Osteoblast (primary cell): ENCODE results near the gene NUP205. TPM values are rescaled to one million over a fixed set of nuclear protein-coding genes. Genes with fewer than 3 reads are reported as not detected.

Experiments used
- DNase-seq: peaks from one replicate; pipeline ENCODE4 v3.0.0; 2011; ENCODE audit warnings: low spot score, mixed read lengths; ENCODE audit not compliant: insufficient read length; ENCODE audit errors: missing footprints
- H2AFZ ChIP-seq: 2 replicates; pipeline ENCODE4 v1.6.0; 2011; ENCODE audit warnings: mild to moderate bottlenecking, low read length
- H3K27ac ChIP-seq: 2 replicates; pipeline ENCODE4 v1.5.1; 2011; ENCODE audit warnings: mild to moderate bottlenecking, low read depth, low read length, moderate library complexity
- H3K27me3 ChIP-seq: 2 replicates; pipeline ENCODE4 v1.6.0; 2012; ENCODE audit warnings: mild to moderate bottlenecking, control low read depth, inconsistent platforms, low read length, moderate library complexity; ENCODE audit not compliant: insufficient read depth
- H3K36me3 ChIP-seq: 2 replicates; pipeline ENCODE4 v1.5.1; 2011; ENCODE audit warnings: mild to moderate bottlenecking, low read length, control low read depth, moderate library complexity; ENCODE audit not compliant: insufficient read depth
- H3K4me1 ChIP-seq: 2 replicates; pipeline ENCODE4 v1.5.1; 2011; ENCODE audit warnings: mild to moderate bottlenecking, low read length, control low read depth, moderate library complexity; ENCODE audit not compliant: insufficient read depth
- H3K4me2 ChIP-seq: 2 replicates; pipeline ENCODE4 v1.6.0; 2011; ENCODE audit warnings: mild to moderate bottlenecking, low read length; ENCODE audit not compliant: insufficient read depth
- H3K4me3 ChIP-seq: fragments of 200-600 bp; sonication (generic); 3 replicates; pipeline ENCODE4 v1.5.1; 2012; ENCODE audit warnings: mild to moderate bottlenecking, low read length, inconsistent platforms; ENCODE audit not compliant: insufficient read depth
- H3K79me2 ChIP-seq: 2 replicates; pipeline ENCODE4 v1.6.0; 2012; ENCODE audit warnings: mild to moderate bottlenecking, low read length, control low read depth, inconsistent platforms; ENCODE audit not compliant: insufficient read depth
- H3K9me3 ChIP-seq: 2 replicates; pipeline ENCODE4 v1.5.1; 2011; ENCODE audit warnings: low read depth, low read length, control low read depth
- H4K20me1 ChIP-seq: 2 replicates; pipeline ENCODE4 v1.6.0; 2012; ENCODE audit warnings: mild to moderate bottlenecking, low read length, control low read depth; ENCODE audit not compliant: insufficient read depth
- CTCF ChIP-seq: IDR thresholded peaks from 2 replicates; pipeline ENCODE4 v1.5.1; 2011; ENCODE audit warnings: mild to moderate bottlenecking, low read depth, low read length, moderate library complexity; ENCODE audit errors: extremely low read depth
- total RNA-seq: library from RNA; depleted of rRNA; stranded (reverse); fragments of >200 nt; gene quantifications from 2 replicates; pipeline ENCODE4 v1.2.3, GENCODE V29; 2012

The NUP205 gene
- 29.5 and 33.7 TPM in 2 replicates for total RNA-seq

GRCh38 chr7:135557455-135558336 is at the start of gene NUP205:
Gene NUP205, plus strand, starts transcription at chr7:135557917. Its CDS starts 28 bp downstream, at chr7:135557945.
- TF ChIP-seq CTCF: no peak
- peak within 1 kb of the TSS; percentile 95 for H3K4me3 ChIP-seq
- peaks cover 46% of the 10 kb centered on the region for H3K79me2 ChIP-seq
- H3K36me3 ChIP-seq: no peaks in the 10 kb centered on the region
- H3K27ac ChIP-seq: peak within 1 kb of the TSS; percentile 98
- H3K27me3 ChIP-seq: no peaks in the 10 kb centered on the region
- H2AFZ ChIP-seq: peak within 1 kb of the TSS; percentile 100
- H4K20me1 ChIP-seq: peaks cover 3% of the 10 kb centered on the region
- H3K9me3 ChIP-seq: no peaks in the 10 kb centered on the region
- peaks cover 9% of the 10 kb centered on the region for H3K4me1 ChIP-seq
- peak within 1 kb of the TSS; percentile 96 for H3K4me2 ChIP-seq
- DNase-seq: peak; percentile 92

GRCh38 chr7:135508883-135509588 is 48.7 kb upstream of the NUP205 start:
- Histone ChIP-seq H3K27me3 (no peaks in the 10 kb centered on the region), H4K20me1 (peaks cover 17% of the 10 kb centered on the region), H3K9me3 (no peaks in the 10 kb centered on the region), H3K4me3 (peak overlapping the region; percentile 99), H3K27ac (peak overlapping the region; percentile 94), H3K79me2 (peaks cover 53% of the 10 kb centered on the region), H3K36me3 (no peaks in the 10 kb centered on the region), H2AFZ (peak overlapping the region; percentile 99), H3K4me2 (peak overlapping the region; percentile 100), H3K4me1 (peaks cover 16% of the 10 kb centered on the region)
- DNase-seq: no peak
- no peak for TF ChIP-seq CTCF

- peak overlapping the region; percentile 99 for H2AFZ ChIP-seq
These were observed 48.2 kb upstream of the NUP205 start for GRCh38 chr7:135509589-135509838.

More at GRCh38 chr7:135509589-135509838, 48.2 kb upstream of the NUP205 start:
- Histone ChIP-seq H3K4me1 (peaks cover 16% of the 10 kb centered on the region), H3K79me2 (peaks cover 51% of the 10 kb centered on the region), H3K27ac (peak overlapping the region; percentile 94), H3K36me3 (no peaks in the 10 kb centered on the region), H4K20me1 (peaks cover 16% of the 10 kb centered on the region), H3K4me3 (peak overlapping the region; percentile 99), H3K27me3 (no peaks in the 10 kb centered on the region), H3K9me3 (no peaks in the 10 kb centered on the region), H3K4me2 (peak overlapping the region; percentile 100)
- no peak for TF ChIP-seq CTCF
- peak; percentile 86 for DNase-seq
